A549 (cell line): Measurements from ENCODE around the gene NCSTN. TPM values are rescaled to one million over a fixed set of nuclear protein-coding genes. Genes with fewer than 3 reads are reported as not detected.

Experiments used
- ATAC-seq, 2 experiments: fragments of 200-7000 bp in 1 of 2; fragments of >200 bp in 1 of 2; cut with Nextera tagmentation in 1 of 2; cut with Tn5 transposase in 1 of 2; 3 replicates each; pipeline versions ENCODE4 v1.8.0 to v1.9.1; 2018 to 2020; ENCODE audit warnings: mild to moderate bottlenecking in 1 of 2, moderate library complexity in 1 of 2
- CTCF ChIA-PET: fragments of 300-600 bp; sonication (Branson Sonifier 250); formaldehyde crosslinking; extraction: SDS; loops from one replicate; lab custom pipeline; 2021; ENCODE audit warnings: antibody characterized with exemption, inconsistent platforms; lab: Yijun Ruan, JAX
- POLR2A ChIA-PET: fragments of 350-600 bp; formaldehyde crosslinking; extraction: SDS; loops from one replicate; lab custom pipeline; 2021; ENCODE audit warnings: antibody characterized with exemption, inconsistent platforms; lab: Yijun Ruan, JAX
- DNase-seq, 2 experiments: peaks; one replicate each; pipeline versions ENCODE4 v3.0.0 to v3.0.0-alpha.2; 2011 to 2016; ENCODE audit warnings: low read depth in 1 of 2, low spot score in 1 of 2
- FAIRE-seq: peaks from 2 replicates; lab custom pipeline; 2011; peaks lifted over from hg19 to GRCh38; lab: Jason Lieb, UNC
- H3K27ac ChIP-seq, 2 experiments: fragments of >200 bp; sonication (Bioruptor Twin); formaldehyde crosslinking; 3 replicates each; pipeline ENCODE4 v1.5.1; 2016 to 2017
- H3K4me1 ChIP-seq: fragments of >200 bp; sonication (Bioruptor Twin); formaldehyde crosslinking; 3 replicates; pipeline ENCODE4 v1.6.1; 2016
- H3K4me2 ChIP-seq: fragments of >200 bp; sonication (Bioruptor Twin); formaldehyde crosslinking; 3 replicates; pipeline ENCODE4 v1.6.1; 2016
- H3K4me3 ChIP-seq: fragments of >200 bp; sonication (Bioruptor Twin); formaldehyde crosslinking; 3 replicates; pipeline ENCODE4 v1.5.1; 2016
- H3K9me3 ChIP-seq: fragments of >200 bp; sonication (Bioruptor Twin); formaldehyde crosslinking; 3 replicates; pipeline ENCODE4 v1.6.1; 2016
- BHLHE40 ChIP-seq: IDR thresholded peaks from 2 replicates; pipeline ENCODE4 v1.6.1; 2012; ENCODE audit warnings: low read depth, low read length, inconsistent platforms
- CHD2 ChIP-seq: fragments of 150-350 bp; IDR thresholded peaks from 2 replicates; pipeline ENCODE4 v1.6.1; 2014; ENCODE audit warnings: low read length; ENCODE audit not compliant: partially characterized antibody
- FOSB ChIP-seq: fragments of 250-450 bp; sonication (Bioruptor Pico); IDR thresholded peaks from 2 replicates; pipeline ENCODE4 v1.5.0; 2020; ENCODE audit warnings: mild to moderate bottlenecking, moderate library complexity
- FOSL2 ChIP-seq, 2 experiments: fragments of 450-650 bp in 1 of 2; fragments of >200 bp in 1 of 2; sonication (Bioruptor Twin) in 1 of 2; formaldehyde crosslinking; IDR thresholded peaks; 2 replicates each; pipeline versions ENCODE4 v1.5.0 to v1.6.1; 2016 to 2020; ENCODE audit warnings: mild to moderate bottlenecking in 1 of 2, moderate library complexity in 1 of 2
- GATA3 ChIP-seq: IDR thresholded peaks from 2 replicates; pipeline ENCODE4 v1.6.1; 2012; ENCODE audit warnings: borderline replicate concordance
- HEYL ChIP-seq: fragments of 250-450 bp; sonication (Bioruptor Pico); IDR thresholded peaks from 2 replicates; pipeline ENCODE4 v1.8.0; 2021; ENCODE audit warnings: mild to moderate bottlenecking, moderate library complexity
- HOXA7 ChIP-seq: fragments of 250-450 bp; sonication (Bioruptor Pico); IDR thresholded peaks from 2 replicates; pipeline ENCODE4 v1.5.0; 2020; ENCODE audit warnings: mild to moderate bottlenecking, moderate library complexity
- KDM1A ChIP-seq: fragments of 200-600 bp; sonication (generic); IDR thresholded peaks from 2 replicates; pipeline ENCODE4 v1.6.1; 2016; ENCODE audit warnings: low read depth, mild to moderate bottlenecking
- MAFK ChIP-seq: fragments of 450-650 bp; IDR thresholded peaks from 2 replicates; pipeline ENCODE4 v1.6.1; 2014; ENCODE audit not compliant: partially characterized antibody
- NPAS2 ChIP-seq: fragments of 250-450 bp; sonication (Bioruptor Pico); IDR thresholded peaks from 2 replicates; pipeline ENCODE4 v1.8.0; 2022; ENCODE audit warnings: mild to moderate bottlenecking, moderate library complexity, borderline replicate concordance
- PHF8 ChIP-seq: fragments of 200-600 bp; sonication (generic); IDR thresholded peaks from 2 replicates; pipeline ENCODE4 v1.6.1; 2016; ENCODE audit warnings: low read depth, mild to moderate bottlenecking, antibody characterized with exemption, moderate library complexity, borderline replicate concordance
- RCOR1 ChIP-seq: fragments of 150-350 bp; IDR thresholded peaks from 2 replicates; pipeline ENCODE4 v1.6.1; 2014; ENCODE audit warnings: antibody characterized with exemption, low read length, low read depth
- SMC3 ChIP-seq: fragments of >200 bp; sonication (Bioruptor Twin); formaldehyde crosslinking; IDR thresholded peaks from 3 replicates; pipeline ENCODE4 v1.6.1; 2018; ENCODE audit warnings: inconsistent platforms
- TP53 ChIP-seq: fragments of 250-450 bp; sonication (Bioruptor Pico); IDR thresholded peaks from 2 replicates; pipeline ENCODE4 v1.5.0; 2021; ENCODE audit warnings: mild to moderate bottlenecking, moderate library complexity
- WGBS: methylation state at CpG from one replicate; pipeline ENCODE4 v1.1.6; 2017; ENCODE audit errors: missing lambda C conversion rate; 5-methylcytosine and 5-hydroxymethylcytosine counted together
- polyA plus RNA-seq, 4 experiments: library from polyadenylated mRNA; depleted of rRNA in 3 of 4; stranded (reverse); fragments of >200 nt; fragmentation: RNase III in 1 of 4; extraction: RNeasy Plus Mini Kit Qiagen cat#74134 plus additional on column Dnase treatment in 1 of 4; gene quantifications; 2 replicates in 3 of 4; 3 replicates in 1 of 4; pipeline ENCODE4 v1.2.3, GENCODE V29; 2011 to 2017
- TF ChIP-seq, protein P1 (sequence below): fragments of 450-650 bp; IDR thresholded peaks from 2 replicates; pipeline ENCODE4 v1.6.1; 2014; ENCODE audit warnings: antibody characterized with exemption
- TF ChIP-seq, protein P2 (sequence below): fragments of 250-450 bp; sonication (Bioruptor Pico); IDR thresholded peaks from 2 replicates; pipeline ENCODE4 v1.5.0; 2020; ENCODE audit warnings: low read depth, mild to moderate bottlenecking, moderate library complexity
- TF ChIP-seq, protein P3 (sequence below): fragments of 200-600 bp; sonication (generic); IDR thresholded peaks from 2 replicates; pipeline ENCODE4 v1.6.1; 2016; ENCODE audit warnings: antibody characterized with exemption, mild to moderate bottlenecking, moderate library complexity

Gene NCSTN
- polyA plus RNA-seq, 2 of the 4 experiments (the other 2 are of a cell fraction): 41.6 to 91.6 TPM

DNA sequence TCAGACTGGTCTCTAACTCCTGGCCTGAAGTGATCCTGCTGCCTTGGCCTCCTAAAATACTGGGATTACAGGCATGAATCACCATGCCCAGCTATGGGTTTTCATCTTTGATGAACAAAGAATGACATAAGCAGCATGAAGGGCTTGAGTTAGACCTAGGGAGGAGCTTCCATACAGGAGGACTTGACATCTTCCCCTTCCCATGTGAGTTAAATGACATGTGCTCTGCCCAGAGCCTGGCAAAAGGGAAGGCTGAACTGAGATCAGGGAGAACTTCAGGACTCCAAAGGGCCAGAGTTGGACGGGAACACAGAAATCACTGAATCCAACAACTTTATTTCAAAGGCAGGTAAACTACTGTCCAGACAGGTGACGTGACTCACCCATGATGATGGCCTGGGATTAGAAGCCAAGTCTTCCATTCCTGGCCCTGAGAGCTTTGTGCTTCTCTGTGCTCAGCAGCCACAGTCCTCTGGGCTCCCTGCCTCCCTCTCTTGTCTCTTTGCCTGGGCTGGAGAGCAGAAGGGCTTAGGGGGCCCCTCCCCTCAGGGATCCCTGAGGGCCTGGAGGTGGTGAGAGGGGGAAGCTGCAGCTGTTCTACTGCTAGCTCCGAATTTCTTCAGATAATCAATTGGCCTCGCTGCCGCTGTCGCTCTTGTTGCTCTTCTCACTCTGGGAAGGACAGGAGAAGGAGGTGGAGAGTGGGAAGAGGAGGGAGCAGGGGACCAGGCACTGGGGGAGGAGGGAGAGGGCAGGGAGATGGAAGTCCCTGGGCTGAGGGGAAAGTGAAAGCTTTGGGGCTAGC, 31.3 kb downstream of the NCSTN start:
- Histone ChIP-seq H3K27ac (no peak overlapping the region), H3K4me3 (no peak overlapping the region), H3K4me2 (no peak overlapping the region), H3K4me1 (no peaks in the 10 kb centered on the region), H3K9me3 (no peaks in the 10 kb centered on the region)
- WGBS: 76% methylated on average over 6 of the region's 6 CpGs
- no peak for TF ChIP-seq BHLHE40
- TF ChIP-seq, protein P1, sequence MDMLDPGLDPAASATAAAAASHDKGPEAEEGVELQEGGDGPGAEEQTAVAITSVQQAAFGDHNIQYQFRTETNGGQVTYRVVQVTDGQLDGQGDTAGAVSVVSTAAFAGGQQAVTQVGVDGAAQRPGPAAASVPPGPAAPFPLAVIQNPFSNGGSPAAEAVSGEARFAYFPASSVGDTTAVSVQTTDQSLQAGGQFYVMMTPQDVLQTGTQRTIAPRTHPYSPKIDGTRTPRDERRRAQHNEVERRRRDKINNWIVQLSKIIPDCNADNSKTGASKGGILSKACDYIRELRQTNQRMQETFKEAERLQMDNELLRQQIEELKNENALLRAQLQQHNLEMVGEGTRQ: no peak
- TF ChIP-seq KDM1A: no peak
- TF ChIP-seq, protein P2, sequence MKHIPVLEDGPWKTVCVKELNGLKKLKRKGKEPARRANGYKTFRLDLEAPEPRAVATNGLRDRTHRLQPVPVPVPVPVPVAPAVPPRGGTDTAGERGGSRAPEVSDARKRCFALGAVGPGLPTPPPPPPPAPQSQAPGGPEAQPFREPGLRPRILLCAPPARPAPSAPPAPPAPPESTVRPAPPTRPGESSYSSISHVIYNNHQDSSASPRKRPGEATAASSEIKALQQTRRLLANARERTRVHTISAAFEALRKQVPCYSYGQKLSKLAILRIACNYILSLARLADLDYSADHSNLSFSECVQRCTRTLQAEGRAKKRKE (CRISPR knock-in tag): no peak
- no peak for TF ChIP-seq FOSB (CRISPR knock-in tag)
- no peak for TF ChIP-seq RCOR1
- no peak for TF ChIP-seq MAFK
- TF ChIP-seq PHF8: no peak
- no peak for TF ChIP-seq GATA3
- TF ChIP-seq, protein P3, sequence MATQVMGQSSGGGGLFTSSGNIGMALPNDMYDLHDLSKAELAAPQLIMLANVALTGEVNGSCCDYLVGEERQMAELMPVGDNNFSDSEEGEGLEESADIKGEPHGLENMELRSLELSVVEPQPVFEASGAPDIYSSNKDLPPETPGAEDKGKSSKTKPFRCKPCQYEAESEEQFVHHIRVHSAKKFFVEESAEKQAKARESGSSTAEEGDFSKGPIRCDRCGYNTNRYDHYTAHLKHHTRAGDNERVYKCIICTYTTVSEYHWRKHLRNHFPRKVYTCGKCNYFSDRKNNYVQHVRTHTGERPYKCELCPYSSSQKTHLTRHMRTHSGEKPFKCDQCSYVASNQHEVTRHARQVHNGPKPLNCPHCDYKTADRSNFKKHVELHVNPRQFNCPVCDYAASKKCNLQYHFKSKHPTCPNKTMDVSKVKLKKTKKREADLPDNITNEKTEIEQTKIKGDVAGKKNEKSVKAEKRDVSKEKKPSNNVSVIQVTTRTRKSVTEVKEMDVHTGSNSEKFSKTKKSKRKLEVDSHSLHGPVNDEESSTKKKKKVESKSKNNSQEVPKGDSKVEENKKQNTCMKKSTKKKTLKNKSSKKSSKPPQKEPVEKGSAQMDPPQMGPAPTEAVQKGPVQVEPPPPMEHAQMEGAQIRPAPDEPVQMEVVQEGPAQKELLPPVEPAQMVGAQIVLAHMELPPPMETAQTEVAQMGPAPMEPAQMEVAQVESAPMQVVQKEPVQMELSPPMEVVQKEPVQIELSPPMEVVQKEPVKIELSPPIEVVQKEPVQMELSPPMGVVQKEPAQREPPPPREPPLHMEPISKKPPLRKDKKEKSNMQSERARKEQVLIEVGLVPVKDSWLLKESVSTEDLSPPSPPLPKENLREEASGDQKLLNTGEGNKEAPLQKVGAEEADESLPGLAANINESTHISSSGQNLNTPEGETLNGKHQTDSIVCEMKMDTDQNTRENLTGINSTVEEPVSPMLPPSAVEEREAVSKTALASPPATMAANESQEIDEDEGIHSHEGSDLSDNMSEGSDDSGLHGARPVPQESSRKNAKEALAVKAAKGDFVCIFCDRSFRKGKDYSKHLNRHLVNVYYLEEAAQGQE: no peak
- TF ChIP-seq FOSL2 (IDR thresholded peaks at IDR 0.05): no peak
- no peak for TF ChIP-seq FOSL2 (CRISPR knock-in tag; IDR thresholded peaks at IDR 0.05)
- TF ChIP-seq CHD2: no peak
- POLR2A ChIA-PET: no interaction called here
- DNase-seq (no peak), ATAC-seq (no peak), FAIRE-seq (no peak)
- CTCF ChIA-PET: interaction anchor here (0.5 to 10.0 kb wide), 11 partner anchors 9 to 273 kb away, joined by 3 to 76 read pairs (median 4); partner anchors contain the start of gene NHLH1

DNA sequence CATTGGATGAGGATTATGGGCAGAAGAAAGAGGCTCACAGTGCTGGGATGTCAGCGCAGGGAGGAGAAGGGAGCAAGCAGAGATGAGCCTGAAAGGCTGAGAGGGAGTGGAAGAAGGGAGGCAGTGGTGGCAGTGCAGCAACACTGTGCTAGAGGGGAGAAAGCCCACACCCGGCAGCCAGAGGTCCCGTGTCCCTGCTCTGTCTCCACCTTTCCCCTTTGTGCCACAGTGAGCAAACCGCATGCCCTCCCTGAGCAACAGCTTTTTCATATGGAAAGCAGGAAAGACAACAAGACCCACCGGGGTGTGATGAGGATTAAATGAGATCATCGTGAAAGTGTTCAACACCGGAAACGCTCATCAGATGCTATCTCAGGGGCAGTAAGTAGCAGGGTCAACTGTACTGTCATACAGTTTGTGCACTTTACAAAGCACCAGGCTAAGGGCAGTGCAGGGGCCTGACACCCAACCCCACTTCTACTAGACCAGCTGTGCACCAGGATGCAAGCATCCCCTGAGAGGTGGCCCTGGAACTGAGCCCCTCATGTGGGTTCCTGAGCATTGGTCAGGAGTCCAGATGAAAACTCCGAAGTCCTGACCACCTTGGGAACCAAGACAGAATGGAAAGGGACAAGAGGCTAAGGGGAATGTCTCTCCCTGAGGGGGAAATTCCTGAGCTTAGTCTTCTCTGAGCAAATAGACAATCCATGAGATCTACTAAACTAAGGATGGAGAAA, 32.8 kb downstream of the NCSTN start:
- POLR2A ChIA-PET: interaction anchor here (1.2 kb wide), 1 partner anchor 9 kb away, joined by 5 read pairs; the partner anchor contains the start of gene NHLH1
- H3K9me3 ChIP-seq: no peaks in the 10 kb centered on the region
- H3K4me2 ChIP-seq: no peak overlapping the region; the same call in 2 of the 3 replicates
- 51% methylated on average over 9 of the region's 9 CpGs for WGBS
- no peak overlapping the region for H3K27ac ChIP-seq
- CTCF ChIA-PET: interaction anchor here (0.6 to 10.0 kb wide), 36 partner anchors 11 to 484 kb away, joined by 3 to 76 read pairs (median 5); partner anchors contain the start of gene NHLH1
- ATAC-seq (peak; percentile 9 to 28; a peak in 3 of 6 replicates), DNase-seq (no peak), FAIRE-seq (no peak)
- TF ChIP-seq SMC3 (no peak), TP53 (no peak), CHD2 (no peak), HOXA7 (no peak), HEYL (CRISPR knock-in tag) (no peak), NPAS2 (no peak)
- H3K4me3 ChIP-seq: no peak overlapping the region
- H3K4me1 ChIP-seq: no peaks in the 10 kb centered on the region
